GM12878 (cell line): ENCODE results near the gene SPN. TPM values are rescaled to one million over a fixed set of nuclear protein-coding genes. Genes with fewer than 3 reads are reported as not detected.
A peak's percentile ranks its signal among the peaks of the same experiment; 100 is the strongest.

Experiments
- ATAC-seq: fragments of 200-7000 bp; cut with Tn5 transposase; 3 replicates; pipeline ENCODE4 v1.9.1; 2020; ENCODE audit warnings: mild to moderate bottlenecking, moderate library complexity
- BruUV-seq: library from RNA; stranded (reverse); fragments of 400-500 nt; replicated peaks from 2 replicates; lab custom pipeline; 2021; lab: Mats Ljungman, UMichigan
- CTCF ChIA-PET: fragments of 300-600 bp; sonication (Branson Sonifier 250); formaldehyde crosslinking; extraction: SDS; loops from one replicate; lab custom pipeline; 2021; ENCODE audit warnings: inconsistent platforms; lab: Yijun Ruan, JAX
- POLR2A ChIA-PET: fragments of 350-600 bp; formaldehyde crosslinking; extraction: SDS; loops from one replicate; lab custom pipeline; 2021; ENCODE audit warnings: inconsistent platforms; lab: Charles Lee
- RAD21 ChIA-PET: fragments of 300-600 bp; sonication (Branson Sonifier 250); formaldehyde crosslinking; loops from one replicate; lab custom pipeline; 2023; ENCODE audit warnings: antibody characterized with exemption; ENCODE audit not compliant: unreplicated experiment; lab: Charles Lee
- SMC1A ChIA-PET: fragments of 300-600 bp; sonication (Branson Sonifier 250); formaldehyde crosslinking; loops from one replicate; lab custom pipeline; 2023; ENCODE audit not compliant: unreplicated experiment, uncharacterized antibody; lab: Charles Lee
- DNase-seq: peaks from one replicate; pipeline ENCODE4 v3.0.0-alpha.2; 2011; ENCODE audit warnings: low read depth, low spot score
- FAIRE-seq: peaks from 3 replicates; lab custom pipeline; 2011; peaks lifted over from hg19 to GRCh38; lab: Jason Lieb, UNC
- H2AFZ ChIP-seq: 2 replicates; pipeline ENCODE4 v1.6.0; 2011; ENCODE audit warnings: low read depth, low read length, control low read depth; ENCODE audit not compliant: control insufficient read depth
- H3K27ac ChIP-seq: 2 replicates; pipeline ENCODE4 v1.5.1; 2011; ENCODE audit warnings: control low read depth; ENCODE audit not compliant: control insufficient read depth, insufficient read depth
- H3K27me3 ChIP-seq, 2 experiments: replicated peaks in 1 of 2; 2 replicates each; pipeline versions ENCODE4 v1.6.0 to v1.6.1; 2011; ENCODE audit warnings: low read length in 1 of 2; ENCODE audit not compliant: control insufficient read depth in 2 of 2, insufficient read depth in 2 of 2
- H3K36me3 ChIP-seq, 2 experiments: 2 replicates each; pipeline ENCODE4 v1.5.1; 2011; ENCODE audit warnings: low read length in 1 of 2; ENCODE audit not compliant: control insufficient read depth in 2 of 2, insufficient read depth in 2 of 2
- H3K4me1 ChIP-seq: 2 replicates; pipeline ENCODE4 v1.6.1; 2011; ENCODE audit warnings: mild to moderate bottlenecking, low read length, moderate library complexity, mixed read lengths; ENCODE audit not compliant: control insufficient read depth, insufficient read depth
- H3K4me2 ChIP-seq: 2 replicates; pipeline ENCODE4 v1.6.0; 2011; ENCODE audit warnings: control low read depth; ENCODE audit not compliant: control insufficient read depth, insufficient read depth
- H3K4me3 ChIP-seq: fragments of 200-600 bp; sonication (generic); 2 replicates; pipeline ENCODE4 v1.5.1; 2016
- H3K79me2 ChIP-seq: 2 replicates; pipeline ENCODE4 v1.6.0; 2011; ENCODE audit warnings: low read length; ENCODE audit not compliant: control insufficient read depth, insufficient read depth
- H3K9ac ChIP-seq: 2 replicates; pipeline ENCODE4 v1.8.0; 2011; ENCODE audit warnings: low read length, control low read depth, mixed read lengths; ENCODE audit not compliant: control insufficient read depth, insufficient read depth
- H3K9me3 ChIP-seq: replicated peaks from 3 replicates; pipeline ENCODE4 v1.5.1; 2011; ENCODE audit warnings: mild to moderate bottlenecking, low read length; ENCODE audit not compliant: control insufficient read depth, insufficient read depth
- H4K20me1 ChIP-seq: 2 replicates; pipeline ENCODE4 v1.6.0; 2011; ENCODE audit not compliant: control insufficient read depth, insufficient read depth
- GABPA ChIP-seq: IDR thresholded peaks from 2 replicates; pipeline ENCODE4 v1.6.1; 2014; ENCODE audit warnings: antibody characterized with exemption, low read depth, mild to moderate bottlenecking, inconsistent platforms
- HSF1 ChIP-seq: fragments of 150-350 bp; IDR thresholded peaks from 2 replicates; pipeline ENCODE4 v1.6.1; 2014; ENCODE audit warnings: mild to moderate bottlenecking, low read depth, low read length
- IKZF1 ChIP-seq: fragments of 450-650 bp; conservative IDR thresholded peaks from 2 replicates; pipeline ENCODE4 v1.6.1; 2017; ENCODE audit warnings: antibody characterized with exemption, mild to moderate bottlenecking
- MTA3 ChIP-seq: IDR thresholded peaks from 2 replicates; pipeline ENCODE4 v1.6.1; 2012; ENCODE audit warnings: low read length, inconsistent platforms, borderline replicate concordance
- MYC ChIP-seq: IDR thresholded peaks from 2 replicates; pipeline ENCODE4 v1.6.1; 2011; ENCODE audit warnings: mild to moderate bottlenecking, low read length, moderate library complexity, inconsistent platforms; ENCODE audit not compliant: insufficient read depth, insufficient replicate concordance, insufficient read length, severe bottlenecking
- NR2F1 ChIP-seq: fragments of 450-650 bp; conservative IDR thresholded peaks from 2 replicates; pipeline ENCODE4 v1.6.1; 2017; ENCODE audit warnings: mild to moderate bottlenecking
- PKNOX1 ChIP-seq: fragments of 450-650 bp; IDR thresholded peaks from 2 replicates; pipeline ENCODE4 v1.6.1; 2016; ENCODE audit warnings: mild to moderate bottlenecking
- SRF ChIP-seq, 2 experiments: IDR thresholded peaks; 2 replicates each; pipeline ENCODE4 v1.6.1; 2011; ENCODE audit warnings: low read depth in 2 of 2, low read length in 2 of 2, mild to moderate bottlenecking in 1 of 2, moderate library complexity in 1 of 2
- ZNF207 ChIP-seq: fragments of 450-650 bp; IDR thresholded peaks from 2 replicates; pipeline ENCODE4 v1.6.1; 2014; ENCODE audit warnings: antibody characterized with exemption, mild to moderate bottlenecking, borderline replicate concordance
- ZNF687 ChIP-seq: fragments of 450-650 bp; IDR thresholded peaks from 2 replicates; pipeline ENCODE4 v1.6.1; 2017; ENCODE audit warnings: mild to moderate bottlenecking, moderate library complexity
- WGBS: methylation state at CpG from one replicate; pipeline ENCODE4 v1.1.6; 2016; ENCODE audit warnings: low lambda C conversion rate; ENCODE audit not compliant: insufficient replicate concordance, insufficient coverage; ENCODE audit errors: missing lambda C conversion rate; 5-methylcytosine and 5-hydroxymethylcytosine counted together
- in situ Hi-C: fragments of 300-500 bp; cut with MboI; formaldehyde crosslinking; loops from 9 replicates; pipeline ENCODE4 v1.14.3; 2018; ENCODE audit warnings: mixed read lengths
- intact Hi-C: fragments of 100-400 bp; cut with micrococcal nuclease; formaldehyde crosslinking; loops from one replicate; pipeline ENCODE4 v1.14.2; 2022; ENCODE audit not compliant: unreplicated experiment
- polyA plus RNA-seq, 11 experiments: library from polyadenylated mRNA; depleted of rRNA in 4 of 11; unstranded in 6 of 11; stranded (reverse) in 5 of 11; fragments of >200 nt; fragmentation: Nextera tagmentation in 4 of 11; fragmentation: Illumina TruSeq in 1 of 11; extraction: Ambion mirVana in 4 of 11; extraction: Trizol in 1 of 11; gene quantifications; 1 replicate in 1 of 11; 2 replicates in 10 of 11; pipeline versions ENCODE4 v1.2.1 to v1.2.3, GENCODE V29; 2011 to 2016; ENCODE audit warnings: inconsistent platforms in 2 of 11, missing spikeins in 2 of 11, low read depth in 1 of 11
- total RNA-seq, 4 experiments: library from RNA; depleted of rRNA in 3 of 4; stranded (reverse); fragments of >200 nt in 3 of 4; fragmentation: Illumina TruSeq in 1 of 4; extraction: Trizol in 1 of 4; gene quantifications; 2 replicates each; pipeline versions ENCODE4 v1.2.1 to v1.2.3, GENCODE V29; 2013 to 2021

The SPN gene
- total and polyA plus RNA-seq, 10 of the 15 experiments (the other 5 are each of a cell fraction or from before 2014, with no cell fraction given), result 16.2 to 173 (median 92.7) TPM

- no peak; the same call in 1 of the 2 replicates for TF ChIP-seq NR2F1
- no peak for TF ChIP-seq MYC
- no peak for TF ChIP-seq PKNOX1
Measured at GRCh38 chr16:29662729-29663015, 375 bp upstream of the SPN start (continued).

- peaks cover 0 to 2% of the 10 kb centered on the region in 2 experiments; a peak in 1 of 4 replicates for H3K36me3 ChIP-seq
- TF ChIP-seq ZNF207 (0 out of 2 replicates have a peak, but pooled peaks have one; percentile 2), SRF (IDR thresholded peaks at IDR 0.05; ENCODE audit: low read depth in 2 of 2, low read length in 2 of 2) (no peak), IKZF1 (no peak), ZNF687 (no peak), HSF1 (no peak), GABPA (no peak), MTA3 (peak; percentile 48; the same call in 1 of the 2 replicates)
- 61% methylated on average over 3 of the region's 3 CpGs for WGBS
- H3K4me1 ChIP-seq, result peaks cover 12% of the 10 kb centered on the region
- in situ Hi-C loops, result loop anchor here (5.0 kb wide), 1 partner anchor 66 kb away; no protein-coding TSS in a partner anchor
- ChIA-PET CTCF (interaction anchor here (0.6 to 4.1 kb wide), 6 partner anchors 12 to 184 kb away, joined by 3 to 25 read pairs (median 4); partner anchors contain the start of gene QPRT), POLR2A (interaction anchor here (1.1 to 4.5 kb wide), 9 partner anchors 11 to 38 kb away, joined by 3 to 62 read pairs (median 8); partner anchors contain the start of gene QPRT), SMC1A (interaction anchor here (1.3 to 7.5 kb wide), 5 partner anchors 11 to 24 kb away, joined by 3 to 69 read pairs (median 51); partner anchors contain the start of gene QPRT), RAD21 (interaction anchor here (0.6 to 8.2 kb wide), 12 partner anchors 11 to 150 kb away, joined by 3 to 98 read pairs (median 6); partner anchors contain the start of gene QPRT)
- H3K79me2 ChIP-seq, result peaks cover 69% of the 10 kb centered on the region
- ATAC-seq (peak; percentile 11), FAIRE-seq (no peak), DNase-seq (no peak)
- H3K27ac ChIP-seq, result peak overlapping the region; percentile 81
- peak overlapping the region; percentile 75 for H3K9ac ChIP-seq
- peak overlapping the region; percentile 99 for H3K4me3 ChIP-seq
- intact Hi-C loops, result loop anchor here (5.0 kb wide), 1 partner anchor 51 kb away; no protein-coding TSS in a partner anchor
- H3K9me3 ChIP-seq, result no peaks in the 10 kb centered on the region
- H4K20me1 ChIP-seq, result no peaks in the 10 kb centered on the region; the same call in 1 of the 2 replicates
- no peaks in the 10 kb centered on the region for H3K27me3 ChIP-seq
- H2AFZ ChIP-seq, result no peak overlapping the region
- H3K4me2 ChIP-seq, result peak overlapping the region; percentile 84
- no TSS peak for BruUV-seq
Measured at GRCh38 chr16:29663807-29664090, 702 bp downstream of the SPN start.
